GM12873 (cell line): ENCODE results near the gene CEMIP2.

Experiments used
- CTCF ChIP-seq: IDR thresholded peaks from 2 replicates; pipeline ENCODE4 v1.5.1; 2012; ENCODE audit warnings: low read depth, mild to moderate bottlenecking, moderate library complexity, low read length, control low read depth; ENCODE audit not compliant: insufficient read depth; ENCODE audit errors: missing control alignments

CEMIP2 gene

DNA sequence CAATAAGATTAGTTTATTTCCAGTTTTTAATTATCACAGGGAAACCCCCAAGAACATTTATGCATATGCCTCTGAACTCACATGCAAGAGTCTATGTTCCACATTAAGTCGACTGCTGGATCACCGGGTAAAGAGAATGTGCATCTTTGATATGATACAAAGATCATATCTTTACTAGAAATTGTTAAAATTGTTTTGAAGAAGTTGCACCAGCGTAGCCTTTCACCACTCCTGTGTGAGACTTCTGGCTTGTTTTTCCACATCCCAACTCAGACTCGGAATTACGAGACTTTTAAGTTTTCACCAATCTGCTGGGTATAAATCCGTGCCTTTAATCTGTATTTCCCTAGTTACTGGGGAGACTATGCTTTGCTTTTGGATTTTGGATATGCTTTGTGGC is 113.2 kb downstream of the CEMIP2 start:
- TF ChIP-seq CTCF = no peak

DNA sequence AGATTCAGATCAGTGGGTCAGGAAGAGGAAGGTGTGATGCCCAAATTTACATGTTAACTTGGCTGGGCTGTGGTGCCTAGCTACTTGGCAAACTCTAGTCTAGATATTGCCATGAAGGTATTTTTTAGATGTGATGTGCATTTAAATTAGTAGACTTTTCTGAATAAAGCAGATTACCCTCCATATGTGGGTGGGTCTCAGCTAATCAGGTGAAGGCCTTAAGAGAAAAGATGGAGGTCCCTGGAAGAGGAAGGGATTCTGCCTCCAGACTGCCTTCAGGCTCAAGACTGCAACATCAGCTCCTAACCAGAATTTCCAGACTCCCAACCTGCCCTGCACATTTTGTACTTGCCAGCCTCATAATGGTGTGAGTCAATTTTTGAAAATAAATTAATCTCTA is 115.8 kb downstream of the CEMIP2 start:
- no peak for TF ChIP-seq CTCF

- no peak for TF ChIP-seq CTCF
Observed at GRCh38 chr9:71648453-71648852, 119.9 kb downstream of the CEMIP2 start.

DNA sequence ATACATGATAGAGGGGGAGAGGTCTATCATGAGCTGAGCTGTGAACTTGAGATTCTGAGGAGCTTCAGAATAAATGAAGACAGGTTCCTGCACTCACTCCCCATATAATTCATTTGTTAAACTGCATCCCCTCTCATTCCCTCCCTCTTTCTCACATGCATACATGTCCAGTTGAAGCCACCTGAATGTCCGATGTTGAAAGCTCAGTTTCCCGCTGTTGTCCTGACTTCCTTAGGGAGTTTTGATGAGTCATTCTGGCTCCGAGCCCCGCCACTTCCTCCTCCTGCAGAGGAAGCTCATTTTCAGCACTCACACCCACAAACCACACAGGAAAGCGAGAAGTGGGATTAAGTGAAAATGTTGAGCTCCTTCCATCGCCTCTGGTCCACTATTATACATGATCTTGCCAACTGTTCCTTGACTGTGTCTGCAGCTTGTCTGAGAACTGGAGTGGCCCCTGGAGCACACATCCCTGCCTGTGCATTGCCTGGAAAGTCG is 121.2 kb downstream of the CEMIP2 start:
- TF ChIP-seq CTCF = no peak

- TF ChIP-seq CTCF = no peak
Observed at GRCh38 chr9:71646131-71646530, 122.2 kb downstream of the CEMIP2 start.

DNA sequence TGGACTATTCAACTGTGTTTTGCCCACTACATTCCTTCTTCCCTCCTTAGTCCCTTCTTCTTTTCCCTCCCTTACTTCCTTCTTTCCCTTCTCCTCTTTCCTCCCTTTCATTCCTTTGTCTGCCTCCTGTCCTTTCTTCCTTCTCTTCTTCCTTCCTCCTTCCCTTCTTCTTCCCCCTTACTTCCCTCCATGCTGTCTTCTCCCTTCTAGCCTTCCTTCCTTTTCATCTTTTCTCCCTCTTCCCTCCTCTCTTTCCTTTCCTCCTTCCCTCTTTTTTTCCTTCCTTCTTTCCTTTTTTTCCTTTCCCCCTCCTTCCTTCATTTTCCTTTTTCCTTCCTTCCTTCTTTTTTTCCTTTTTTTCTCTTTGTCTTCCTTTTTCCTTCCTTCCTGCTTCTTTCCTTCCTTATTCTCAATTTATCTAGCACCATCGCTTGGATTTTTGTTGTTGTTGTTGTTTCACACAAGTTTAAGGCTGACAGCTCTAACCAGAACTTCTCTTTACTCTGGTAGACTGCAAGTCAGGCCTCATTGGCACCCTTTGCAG is 123.4 kb downstream of the CEMIP2 start:
- no peak for TF ChIP-seq CTCF

DNA sequence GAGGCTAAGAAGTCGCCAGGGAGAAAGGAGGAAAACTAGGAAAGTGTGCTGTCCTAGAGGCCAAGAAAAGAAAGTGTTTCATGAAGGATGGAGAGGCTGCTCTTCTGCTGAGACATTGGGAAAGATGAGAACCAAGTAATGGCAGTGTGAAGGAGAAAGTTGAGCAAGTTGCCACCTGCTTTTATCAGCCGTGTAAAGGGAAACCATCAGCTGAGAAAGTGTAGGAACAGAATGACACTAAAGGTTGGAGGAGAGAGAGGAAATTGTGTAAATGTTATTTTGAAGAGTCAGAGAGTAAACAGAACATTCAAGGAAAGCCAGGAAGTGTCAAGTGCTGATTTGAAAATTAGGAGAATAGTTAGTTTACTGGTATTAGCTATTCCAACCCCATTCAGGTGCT is 125.0 kb downstream of the CEMIP2 start:
- no peak for TF ChIP-seq CTCF
